Measurements from ENCODE around the gene SPTBN4.

DNA sequence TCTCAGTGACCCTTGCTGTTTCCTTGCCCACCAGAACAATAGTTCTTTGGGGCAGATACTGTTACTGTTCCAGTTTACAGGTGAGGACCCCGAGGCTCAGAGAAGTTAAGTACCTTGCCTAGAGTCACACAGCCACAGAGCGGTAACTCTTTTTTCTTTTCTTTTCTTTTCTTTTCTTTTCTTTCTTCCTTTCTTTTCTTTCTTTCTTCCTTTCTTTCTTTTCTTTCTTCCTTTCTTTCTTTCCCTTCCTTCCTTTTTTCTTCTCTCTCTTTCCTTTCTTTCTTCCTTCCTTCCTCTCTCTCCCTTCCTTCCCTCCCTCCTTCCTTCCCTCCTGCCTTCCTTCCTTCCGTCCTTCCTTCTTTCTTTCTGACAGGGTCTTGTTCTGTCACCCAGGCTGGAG lies 48.8 kb upstream of the SPTBN4 start:
- no peak for TF ChIP-seq EZH2 (IDR thresholded peaks at IDR 0.05; ENCODE audit: low read length, unreplicated experiment)
- TF ChIP-seq, protein P1, sequence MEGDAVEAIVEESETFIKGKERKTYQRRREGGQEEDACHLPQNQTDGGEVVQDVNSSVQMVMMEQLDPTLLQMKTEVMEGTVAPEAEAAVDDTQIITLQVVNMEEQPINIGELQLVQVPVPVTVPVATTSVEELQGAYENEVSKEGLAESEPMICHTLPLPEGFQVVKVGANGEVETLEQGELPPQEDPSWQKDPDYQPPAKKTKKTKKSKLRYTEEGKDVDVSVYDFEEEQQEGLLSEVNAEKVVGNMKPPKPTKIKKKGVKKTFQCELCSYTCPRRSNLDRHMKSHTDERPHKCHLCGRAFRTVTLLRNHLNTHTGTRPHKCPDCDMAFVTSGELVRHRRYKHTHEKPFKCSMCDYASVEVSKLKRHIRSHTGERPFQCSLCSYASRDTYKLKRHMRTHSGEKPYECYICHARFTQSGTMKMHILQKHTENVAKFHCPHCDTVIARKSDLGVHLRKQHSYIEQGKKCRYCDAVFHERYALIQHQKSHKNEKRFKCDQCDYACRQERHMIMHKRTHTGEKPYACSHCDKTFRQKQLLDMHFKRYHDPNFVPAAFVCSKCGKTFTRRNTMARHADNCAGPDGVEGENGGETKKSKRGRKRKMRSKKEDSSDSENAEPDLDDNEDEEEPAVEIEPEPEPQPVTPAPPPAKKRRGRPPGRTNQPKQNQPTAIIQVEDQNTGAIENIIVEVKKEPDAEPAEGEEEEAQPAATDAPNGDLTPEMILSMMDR (conservative IDR thresholded peaks at IDR 0.05; ENCODE audit: low read depth, low read length) = no peak
